Spleen (tissue), 11 donors: ENCODE data around the gene ADAMTS17. TPM values are rescaled to one million over a fixed set of nuclear protein-coding genes. Genes with fewer than 3 reads are reported as not detected.

Source experiments
- DNase-seq: peaks from one replicate; pipeline ENCODE4 v3.0.0-alpha.2; 2020
- H3K27ac ChIP-seq, 8 donors: fragments of 200-600 bp; sonication (generic) in 7 of 8; 1 replicate in 4 of 8; 2 replicates in 4 of 8; pipeline versions ENCODE4 v1.5.0 to v1.8.0; 2016 to 2021; ENCODE audit warnings: inconsistent platforms in 4 of 8, mild to moderate bottlenecking in 4 of 8, moderate library complexity in 1 of 8
- H3K27me3 ChIP-seq, 7 donors: fragments of 200-600 bp; sonication (generic) in 6 of 7; replicated peaks in 1 of 7; 1 replicate in 4 of 7; 2 replicates in 3 of 7; pipeline versions ENCODE4 v1.5.0 to v1.8.0; 2016 to 2021; ENCODE audit warnings: inconsistent platforms in 3 of 7, mild to moderate bottlenecking in 1 of 7
- H3K36me3 ChIP-seq, 6 donors: fragments of 200-600 bp; sonication (generic) in 5 of 6; 1 replicate in 4 of 6; 2 replicates in 2 of 6; pipeline versions ENCODE4 v1.5.0 to v1.8.0; 2016 to 2021; ENCODE audit warnings: inconsistent platforms in 2 of 6
- H3K4me1 ChIP-seq, 6 donors: fragments of 200-600 bp; sonication (generic) in 5 of 6; 1 replicate in 3 of 6; 2 replicates in 3 of 6; pipeline versions ENCODE4 v1.5.0 to v1.8.0; 2016 to 2021; ENCODE audit warnings: inconsistent platforms in 3 of 6
- H3K4me3 ChIP-seq, 8 donors: fragments of 200-600 bp; sonication (generic) in 7 of 8; 1 replicate in 4 of 8; 2 replicates in 4 of 8; pipeline versions ENCODE4 v1.5.0 to v1.8.0; 2016 to 2021; ENCODE audit warnings: inconsistent platforms in 4 of 8, mild to moderate bottlenecking in 4 of 8, moderate library complexity in 2 of 8
- H3K9me3 ChIP-seq, 8 donors: fragments of 200-600 bp; sonication (generic) in 7 of 8; 1 replicate in 4 of 8; 2 replicates in 4 of 8; pipeline versions ENCODE4 v1.5.0 to v1.8.0; 2016 to 2021; ENCODE audit warnings: inconsistent platforms in 4 of 8
- CTCF ChIP-seq, 11 experiments: fragments of 200-600 bp in 7 of 11; fragments of 450-650 bp in 4 of 11; sonication (generic) in 4 of 11; IDR thresholded peaks in 8 of 11; conservative IDR thresholded peaks in 3 of 11; 1 replicate in 7 of 11; 2 replicates in 4 of 11; pipeline versions ENCODE4 v1.4.0 to v1.8.0; 2016 to 2021; ENCODE audit warnings: antibody characterized with exemption in 11 of 11, inconsistent platforms in 4 of 11, mild to moderate bottlenecking in 1 of 11
- POLR2A ChIP-seq, 3 donors: fragments of 450-650 bp; IDR thresholded peaks; one replicate each; pipeline ENCODE4 v1.5.1; 2017; ENCODE audit warnings: antibody characterized with exemption in 3 of 3, mild to moderate bottlenecking in 1 of 3
- POLR2AphosphoS5 ChIP-seq, 3 donors: sonication (generic); formaldehyde crosslinking; IDR thresholded peaks; one replicate each; pipeline ENCODE4 v1.5.1; 2017; ENCODE audit warnings: antibody characterized with exemption in 3 of 3
- WGBS, 5 donors: extraction: QIAGEN DNeasy Blood & Tissue Kit in 3 of 5; methylation state at CpG; one replicate each; pipeline versions ENCODE4 v1.1.5 to v1.1.7; 2013 to 2018; 5-methylcytosine and 5-hydroxymethylcytosine counted together
- intact Hi-C: fragments of 100-400 bp; cut with DNase I; formaldehyde crosslinking; loops from one replicate; pipeline ENCODE4 v1.15.0; 2023; ENCODE audit warnings: low total_unique reads
- polyA plus RNA-seq, 3 donors: library from polyadenylated mRNA; stranded (reverse); fragments of 200-250 nt; gene quantifications; one replicate each; pipeline ENCODE4 v1.2.1, GENCODE V29; 2013
- total RNA-seq, 7 donors: library from RNA; depleted of rRNA in 3 of 7; stranded (reverse); fragments of >200 nt in 3 of 7; fragmentation: NEBNext Ultra II Directional in 4 of 7; extraction: Animal tissue kit (Norgen Biotek cat#: 25700) in 4 of 7; gene quantifications; one replicate each; pipeline versions ENCODE4 v1.1.0 to v1.2.1, GENCODE V29; 2016 to 2021
- donor health status: healthy with polysubstance abuse.
- donor health status: DM: no; HTN: no; CAD: no; lungs with moderate emphysema.
- donor health status: DM: no; HTN: no; CAD: no.
- donor health status: Bipolar disorder and iron deficiency.
- donor health status: healthy.
- donor health status: DM: no; HTN: no; CAD: no.
- donor health status: DM: yes; HTN: yes; CAD: no.

ADAMTS17 gene
- total and polyA plus RNA-seq, 10 donors = 0.21 to 13.2 (median 5.8) TPM

- DNase-seq = no peak
- no peaks in the 10 kb centered on the region for H3K4me1 ChIP-seq
- no peak overlapping the region for H3K27ac ChIP-seq
- WGBS, 5 donors = 81 to 90% (median 84%) methylated on average over 14 of the region's 14 CpGs
- no peak overlapping the region for H3K4me3 ChIP-seq
- H3K36me3 ChIP-seq = peaks cover 0 to 5% (median 0%) of the 10 kb centered on the region in 6 donors
- H3K27me3 ChIP-seq = peaks cover 0 to 5% (median 0%) of the 10 kb centered on the region in 7 donors
- no peak for TF ChIP-seq CTCF (IDR thresholded peaks at IDR 0.05 in 8 of 11, conservative IDR thresholded peaks at IDR 0.05 in 3 of 11)
- no peak for TF ChIP-seq POLR2AphosphoS5 (IDR thresholded peaks at IDR 0.05)
- TF ChIP-seq POLR2A (IDR thresholded peaks at IDR 0.05) = no peak
- no peaks in the 10 kb centered on the region for H3K9me3 ChIP-seq
- intact Hi-C loops = no loop called here
Observed at GRCh38 chr15:100263721-100264455, 77.9 kb downstream of the ADAMTS17 start.

GRCh38 chr15:100263031-100263430 is 78.7 kb downstream of the ADAMTS17 start:
- WGBS, 5 donors = 78 to 89% (median 85%) methylated on average over 5 of the region's 5 CpGs
- no peak for TF ChIP-seq POLR2A (IDR thresholded peaks at IDR 0.05)
- TF ChIP-seq CTCF (IDR thresholded peaks at IDR 0.05 in 8 of 11, conservative IDR thresholded peaks at IDR 0.05 in 3 of 11) = no peak
- TF ChIP-seq POLR2AphosphoS5 (IDR thresholded peaks at IDR 0.05) = no peak
- no peak overlapping the region for H3K4me3 ChIP-seq
- no peak for DNase-seq
- no peak overlapping the region for H3K27ac ChIP-seq
- H3K36me3 ChIP-seq = peaks cover 0 to 5% (median 0%) of the 10 kb centered on the region in 6 donors
- peaks cover 0 to 5% (median 0%) of the 10 kb centered on the region in 7 donors for H3K27me3 ChIP-seq
- intact Hi-C loops = no loop called here
- H3K9me3 ChIP-seq = no peaks in the 10 kb centered on the region
- no peaks in the 10 kb centered on the region for H3K4me1 ChIP-seq

GRCh38 chr15:100261302-100262240 is 80.2 kb downstream of the ADAMTS17 start:
- TF ChIP-seq POLR2A (IDR thresholded peaks at IDR 0.05) = no peak
- TF ChIP-seq POLR2AphosphoS5 (IDR thresholded peaks at IDR 0.05) = no peak
- no peak for TF ChIP-seq CTCF (IDR thresholded peaks at IDR 0.05 in 8 of 11, conservative IDR thresholded peaks at IDR 0.05 in 3 of 11)
- no peak for DNase-seq
- Histone ChIP-seq H3K4me1 (no peaks in the 10 kb centered on the region), H3K27me3 (peaks cover 0 to 2% (median 0%) of the 10 kb centered on the region in 7 donors), H3K36me3 (peaks cover 0 to 5% (median 0%) of the 10 kb centered on the region in 6 donors), H3K9me3 (no peaks in the 10 kb centered on the region), H3K27ac (no peak overlapping the region), H3K4me3 (no peak overlapping the region)
- 75 to 89% (median 82%) methylated on average over 25 of the region's 25 CpGs for WGBS, 5 donors
- intact Hi-C loops = no loop called here

- 78 to 84% (median 80%) methylated on average over 6 to 7 of the region's 7 CpGs for WGBS, 5 donors
- Histone ChIP-seq H3K4me1 (no peaks in the 10 kb centered on the region), H3K27ac (no peak overlapping the region), H3K4me3 (no peak overlapping the region), H3K9me3 (no peaks in the 10 kb centered on the region), H3K27me3 (no peaks in the 10 kb centered on the region), H3K36me3 (peaks cover 0 to 5% (median 0%) of the 10 kb centered on the region in 6 donors)
- DNase-seq = no peak
- intact Hi-C loops = no loop called here
- no peak for TF ChIP-seq POLR2AphosphoS5 (IDR thresholded peaks at IDR 0.05)
- TF ChIP-seq POLR2A (IDR thresholded peaks at IDR 0.05) = no peak
- TF ChIP-seq CTCF (IDR thresholded peaks at IDR 0.05 in 8 of 11, conservative IDR thresholded peaks at IDR 0.05 in 3 of 11) = no peak
Observed at GRCh38 chr15:100259266-100259665, 82.5 kb downstream of the ADAMTS17 start.
